HG02852 (cell line): ENCODE data around the gene CREBRF.
"Not testable (repeated sequence)": the region's sequence is repeated elsewhere in the genome, so short reads cannot be mapped to it uniquely, and the experiment has no call there.

Experiments used
- ATAC-seq: cut with Tn5 transposase; IDR thresholded peaks from one replicate; pipeline ENCODE4 v1.9.1; 2021; ENCODE audit warnings: mild to moderate bottlenecking, moderate library complexity; ENCODE audit not compliant: unreplicated experiment

CREBRF gene, protein sequence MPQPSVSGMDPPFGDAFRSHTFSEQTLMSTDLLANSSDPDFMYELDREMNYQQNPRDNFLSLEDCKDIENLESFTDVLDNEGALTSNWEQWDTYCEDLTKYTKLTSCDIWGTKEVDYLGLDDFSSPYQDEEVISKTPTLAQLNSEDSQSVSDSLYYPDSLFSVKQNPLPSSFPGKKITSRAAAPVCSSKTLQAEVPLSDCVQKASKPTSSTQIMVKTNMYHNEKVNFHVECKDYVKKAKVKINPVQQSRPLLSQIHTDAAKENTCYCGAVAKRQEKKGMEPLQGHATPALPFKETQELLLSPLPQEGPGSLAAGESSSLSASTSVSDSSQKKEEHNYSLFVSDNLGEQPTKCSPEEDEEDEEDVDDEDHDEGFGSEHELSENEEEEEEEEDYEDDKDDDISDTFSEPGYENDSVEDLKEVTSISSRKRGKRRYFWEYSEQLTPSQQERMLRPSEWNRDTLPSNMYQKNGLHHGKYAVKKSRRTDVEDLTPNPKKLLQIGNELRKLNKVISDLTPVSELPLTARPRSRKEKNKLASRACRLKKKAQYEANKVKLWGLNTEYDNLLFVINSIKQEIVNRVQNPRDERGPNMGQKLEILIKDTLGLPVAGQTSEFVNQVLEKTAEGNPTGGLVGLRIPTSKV

DNA sequence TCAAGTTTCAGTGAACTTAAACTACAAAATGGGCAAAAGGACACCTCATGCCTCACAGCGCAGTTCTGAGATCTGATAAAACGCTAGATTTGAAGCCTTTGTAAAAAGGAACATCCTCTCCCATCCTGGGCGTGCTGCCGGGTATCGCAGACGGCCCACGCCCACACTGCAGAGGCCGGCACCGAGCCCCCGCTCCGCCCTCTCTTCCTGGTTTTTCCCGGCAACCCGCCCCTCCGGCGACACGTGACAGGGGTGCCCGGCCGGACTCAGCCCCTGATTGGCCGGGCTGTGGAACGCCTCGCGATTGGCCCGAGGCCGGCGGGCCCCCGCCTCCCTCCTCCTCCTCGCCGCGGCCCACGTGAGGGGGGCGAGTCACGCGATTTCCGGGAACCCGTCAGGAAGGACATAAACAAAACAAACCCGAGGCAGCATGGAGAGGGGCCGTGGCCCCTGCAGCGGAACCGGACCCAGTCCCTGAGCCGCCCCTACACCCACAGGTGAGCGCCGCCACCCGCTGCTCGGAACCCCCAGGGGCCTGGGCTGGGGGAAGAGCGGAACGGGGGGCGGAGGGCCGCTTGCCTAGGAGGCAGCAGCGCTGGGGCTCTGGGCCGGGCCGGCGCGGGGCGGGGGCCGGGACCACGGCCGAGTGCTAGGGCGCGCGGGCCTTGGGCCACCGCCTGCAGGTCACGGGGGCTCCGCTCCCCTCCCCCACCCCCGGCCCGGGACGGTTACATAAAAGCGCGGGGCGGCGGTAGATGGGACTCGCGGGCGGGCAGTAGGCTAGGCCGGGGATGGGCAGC lies at the start of gene CREBRF:
Gene CREBRF (plus strand): TSS at position 370 of the 800 bp plus-strand sequence. CDS start 24,424 bp downstream, outside the sequence.
- peak; percentile 68 for ATAC-seq

DNA sequence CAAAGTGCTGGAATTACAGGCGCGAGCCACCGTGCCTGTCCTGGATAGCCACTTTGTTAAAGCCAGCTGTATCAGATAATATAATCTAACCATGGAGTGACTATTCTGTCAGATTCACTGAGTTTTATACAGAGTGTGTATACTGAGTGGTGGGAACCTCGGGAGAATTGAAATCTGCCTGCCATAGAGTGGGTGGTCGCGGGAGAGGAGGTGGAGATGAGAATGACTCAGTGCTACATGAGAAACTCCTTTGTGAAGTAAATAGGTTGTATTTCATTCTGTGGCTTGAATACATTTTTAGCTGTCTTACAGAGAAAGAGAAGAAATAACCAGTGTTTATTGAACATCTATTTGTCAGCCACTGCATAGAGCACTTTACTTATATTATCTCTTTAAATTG lies 46.1 kb upstream of the CREBRF start:
- ATAC-seq = no peak

GRCh38 chr5:173010547-173011464 lies 45.3 kb upstream of the CREBRF start:
- no peak for ATAC-seq

DNA sequence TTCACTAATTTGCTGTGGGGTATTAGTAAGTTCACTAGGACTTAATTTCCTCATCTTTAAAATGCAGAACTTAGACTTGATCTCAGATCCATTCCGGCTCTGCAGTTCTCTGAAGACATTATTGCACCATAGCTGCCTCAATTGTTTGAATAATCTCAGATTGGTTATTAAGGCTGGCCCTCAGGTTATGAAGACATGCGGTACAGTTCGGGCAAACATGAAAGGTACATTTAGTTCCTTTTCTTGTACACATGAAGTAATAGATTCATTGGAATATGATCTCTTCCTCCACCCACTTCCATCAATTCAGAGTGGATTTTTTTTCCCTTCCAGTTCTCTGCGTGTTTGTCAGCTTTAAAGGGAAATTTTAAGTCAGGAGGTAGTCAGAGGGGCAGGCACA lies 44.6 kb upstream of the CREBRF start:
- ATAC-seq = no peak

- no peak for ATAC-seq
These were observed 43.3 kb upstream of the CREBRF start for GRCh38 chr5:173012882-173013281.

GRCh38 chr5:173014671-173015070 lies 41.5 kb upstream of the CREBRF start:
- no peak for ATAC-seq

- no peak for ATAC-seq
These were observed 41.0 kb upstream of the CREBRF start for GRCh38 chr5:173015192-173015591.

DNA sequence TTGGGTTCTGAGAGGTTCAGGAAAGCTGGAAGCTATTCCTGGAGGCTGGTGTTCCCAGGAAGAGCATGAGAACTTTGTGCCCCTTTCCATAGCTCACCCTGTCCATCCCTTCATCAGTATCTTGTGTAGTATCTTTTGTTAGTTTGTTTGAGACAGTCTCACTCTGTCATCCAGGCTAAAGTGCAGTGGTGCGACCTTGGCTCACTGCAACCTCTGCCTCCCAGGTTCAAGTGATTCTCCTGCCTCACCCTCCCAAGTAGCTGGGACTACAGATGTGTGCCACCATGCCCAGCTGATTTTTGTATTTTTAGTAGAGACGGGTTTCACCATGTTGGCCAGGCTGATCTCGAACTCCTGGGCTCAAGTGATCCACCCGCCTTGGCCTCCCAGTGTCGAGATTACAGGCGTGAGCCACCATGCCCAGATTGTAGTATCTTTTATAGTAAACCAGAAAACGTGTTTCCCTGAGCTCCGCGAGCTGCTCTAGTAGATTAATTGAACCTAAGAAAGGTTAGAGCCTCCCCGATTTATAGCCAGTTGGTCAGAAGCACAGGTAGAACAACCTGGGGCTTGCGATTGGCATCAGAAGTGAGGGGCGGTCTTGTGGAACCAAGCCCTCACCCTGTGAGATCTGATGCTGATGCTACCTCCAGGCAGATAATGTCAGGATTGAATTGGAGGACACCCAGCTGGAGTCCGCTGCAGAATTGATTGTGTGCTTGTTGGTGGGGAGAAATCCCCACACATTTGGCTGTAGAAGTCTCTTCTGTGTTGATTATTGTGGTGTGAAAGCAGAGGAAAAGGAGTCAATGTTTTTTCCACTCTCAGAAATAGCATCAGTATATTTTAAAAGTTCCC lies 40.3 kb upstream of the CREBRF start:
- no peak for ATAC-seq

DNA sequence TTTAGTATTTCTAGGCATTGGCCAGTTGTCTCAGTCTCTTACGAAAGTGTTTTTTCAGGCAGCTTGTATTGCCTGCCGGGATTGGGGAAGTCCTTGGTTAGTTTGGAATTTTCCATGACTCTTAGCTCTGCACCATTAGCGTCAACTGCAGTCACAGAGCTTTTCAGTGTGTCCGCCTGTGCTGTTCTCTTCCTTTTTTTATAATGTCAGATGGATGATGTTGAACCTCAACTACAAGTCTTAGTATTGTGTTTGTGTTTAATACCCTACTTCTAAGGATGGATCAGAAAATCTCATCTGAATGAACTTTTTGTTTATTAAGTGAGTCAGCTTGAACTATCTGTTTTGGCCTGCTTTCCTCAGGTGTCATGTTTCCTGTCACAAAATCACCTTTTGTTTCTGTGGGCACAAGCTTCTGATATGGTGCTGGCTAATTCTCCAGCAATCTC lies 39.5 kb upstream of the CREBRF start:
- ATAC-seq = no peak

DNA sequence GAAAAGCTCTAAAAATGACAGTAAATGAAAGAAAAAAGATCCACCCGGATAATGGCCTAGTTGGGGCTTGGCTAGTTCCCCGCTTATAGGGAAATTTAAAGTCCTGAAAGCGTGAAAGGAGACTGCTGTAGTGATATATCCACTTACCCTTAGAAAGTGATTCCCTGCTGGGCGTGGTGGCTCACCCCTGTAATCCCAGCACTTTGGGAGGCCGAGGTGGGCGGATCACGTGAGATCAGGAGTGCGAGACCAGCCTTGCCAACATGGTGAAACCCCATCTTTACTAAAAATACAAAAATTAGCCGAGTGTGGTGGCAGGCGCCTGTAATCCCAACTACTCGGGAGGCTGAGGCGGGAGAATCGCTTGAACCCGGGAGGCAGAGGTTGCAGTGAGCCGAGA lies 39.1 kb upstream of the CREBRF start:
- ATAC-seq = not testable (repeated sequence)

GRCh38 chr5:173018358-173018757 lies 37.8 kb upstream of the CREBRF start:
- ATAC-seq = no peak

DNA sequence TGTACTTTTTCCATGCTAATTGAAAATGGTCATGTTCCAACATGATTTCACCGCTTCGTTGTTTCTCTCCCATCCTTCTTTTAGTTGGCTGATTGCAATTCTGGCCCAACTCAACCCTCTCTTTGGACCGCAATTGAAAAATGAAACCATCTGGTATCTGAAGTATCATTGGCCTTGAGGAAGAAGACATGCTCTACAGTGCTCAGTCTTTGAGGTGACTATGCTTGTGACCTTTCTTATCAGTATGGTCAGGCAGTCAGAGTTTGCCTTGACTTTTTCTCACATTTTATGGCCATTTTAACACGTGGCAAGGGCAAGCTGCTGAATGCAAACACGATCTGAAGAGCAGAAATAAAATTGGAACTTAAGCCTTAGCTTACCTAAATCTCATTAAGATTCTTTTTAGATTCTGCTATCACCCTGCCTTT lies 36.0 kb upstream of the CREBRF start:
- no peak for ATAC-seq

DNA sequence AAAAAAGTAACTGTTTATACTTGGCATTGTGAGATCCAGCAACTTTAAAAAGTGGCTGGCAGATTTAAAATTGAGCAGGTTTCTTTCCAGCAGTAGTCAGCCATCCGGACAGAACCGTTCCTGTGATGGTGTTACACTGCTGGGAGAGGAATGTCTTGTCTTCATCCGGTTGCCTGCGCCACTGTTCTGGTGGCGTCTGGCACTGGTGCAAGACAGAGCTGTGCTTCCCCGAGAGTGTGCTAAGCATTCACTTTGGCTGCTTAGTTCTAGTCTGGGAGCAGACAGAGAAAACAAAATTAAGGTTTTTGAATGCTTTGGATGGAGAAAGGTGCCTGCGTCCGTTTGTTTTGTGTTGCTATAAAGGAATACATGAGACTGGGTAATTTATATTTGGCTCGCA lies 35.5 kb upstream of the CREBRF start:
- ATAC-seq = no peak

GRCh38 chr5:173025651-173026050 lies 30.5 kb upstream of the CREBRF start:
- ATAC-seq = no peak

DNA sequence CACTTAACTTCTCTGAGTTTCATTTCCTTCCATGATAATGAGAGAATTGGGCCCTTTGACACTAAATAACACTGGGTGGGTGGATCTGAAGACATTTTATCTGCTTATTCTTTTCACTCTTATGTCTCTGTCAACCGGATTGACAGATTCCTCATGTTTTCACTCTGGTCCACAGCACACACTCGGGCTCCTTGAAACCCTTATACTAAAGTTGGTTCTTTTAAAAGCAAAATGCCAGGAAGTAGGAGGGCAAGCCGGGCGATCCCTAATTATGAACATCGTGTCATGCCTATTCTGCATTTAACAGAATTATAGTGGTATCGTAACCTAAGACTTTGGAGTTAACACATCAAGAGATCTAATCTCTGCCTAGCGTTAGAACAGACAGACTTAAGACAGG lies 28.2 kb upstream of the CREBRF start:
- ATAC-seq = no peak

- ATAC-seq = no peak
These were observed 27.3 kb upstream of the CREBRF start for GRCh38 chr5:173028811-173029327.

GRCh38 chr5:173029499-173029921 lies 26.6 kb upstream of the CREBRF start:
- ATAC-seq = no peak

DNA sequence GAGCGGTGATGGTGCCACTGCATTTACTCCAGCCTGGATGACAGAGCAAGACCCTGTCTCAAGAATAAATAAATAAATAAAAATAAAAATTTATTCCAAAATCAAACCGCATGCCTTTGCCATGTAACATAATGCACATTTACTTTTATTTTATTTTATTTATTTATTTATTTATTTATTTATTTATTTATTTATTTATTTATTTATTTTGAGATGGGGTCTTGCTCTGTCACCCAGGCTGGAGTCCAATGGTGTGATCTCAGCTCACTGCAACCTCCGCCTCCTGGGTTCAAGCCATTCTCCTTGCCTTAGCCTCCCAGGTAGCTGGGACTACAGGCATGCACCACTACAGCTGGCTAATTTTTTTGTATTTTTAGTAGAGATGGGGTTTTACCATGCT lies 24.1 kb upstream of the CREBRF start:
- not testable (repeated sequence) for ATAC-seq

GRCh38 chr5:173032730-173033129 lies 23.4 kb upstream of the CREBRF start:
- ATAC-seq = no peak
